Loucy (cell line): Measurements from ENCODE around the gene RBM48.
A peak's percentile ranks its signal among the peaks of the same experiment; 100 is the strongest.

Source experiments
- H2AFZ ChIP-seq: fragments of 200-600 bp; sonication (generic); 2 replicates; pipeline ENCODE4 v1.6.0; 2016; ENCODE audit warnings: antibody characterized with exemption, mild to moderate bottlenecking, low read length, moderate library complexity
- H3F3A ChIP-seq: fragments of 200-600 bp; 2 replicates; pipeline ENCODE4 v1.6.0; 2016; ENCODE audit warnings: antibody characterized with exemption, low read depth, mild to moderate bottlenecking
- H3K27me3 ChIP-seq: fragments of 200-600 bp; sonication (generic); 2 replicates; pipeline ENCODE4 v1.6.1; 2014; ENCODE audit warnings: low read length, mild to moderate bottlenecking; ENCODE audit not compliant: insufficient read depth, poor library complexity, severe bottlenecking
- H3K36me3 ChIP-seq: fragments of 200-600 bp; sonication (generic); 2 replicates; pipeline ENCODE4 v1.6.1; 2016; ENCODE audit warnings: low read length; ENCODE audit not compliant: insufficient read depth
- H3K4me1 ChIP-seq: fragments of 200-600 bp; sonication (generic); 2 replicates; pipeline ENCODE4 v1.5.1; 2014; ENCODE audit warnings: low read length, mild to moderate bottlenecking; ENCODE audit not compliant: insufficient read depth, poor library complexity, severe bottlenecking
- H3K4me2 ChIP-seq: fragments of 200-600 bp; sonication (generic); 2 replicates; pipeline ENCODE4 v1.6.0; 2014; ENCODE audit warnings: antibody characterized with exemption, low read length, low read depth, mild to moderate bottlenecking; ENCODE audit not compliant: poor library complexity, severe bottlenecking
- H3K4me3 ChIP-seq: fragments of 200-600 bp; sonication (generic); 2 replicates; pipeline ENCODE4 v1.5.1; 2014; ENCODE audit warnings: low read length, mild to moderate bottlenecking, mixed read lengths; ENCODE audit not compliant: poor library complexity, severe bottlenecking
- H3K79me2 ChIP-seq: fragments of 200-600 bp; sonication (generic); 2 replicates; pipeline ENCODE4 v1.6.1; 2014; ENCODE audit warnings: low read length; ENCODE audit not compliant: insufficient read depth
- H3K9ac ChIP-seq: fragments of 200-600 bp; sonication (generic); 2 replicates; pipeline ENCODE4 v1.6.0; 2014; ENCODE audit warnings: mild to moderate bottlenecking, low read depth, low read length, moderate library complexity; ENCODE audit not compliant: poor library complexity, severe bottlenecking
- H3K9me2 ChIP-seq: fragments of 200-600 bp; sonication (generic); replicated peaks from 2 replicates; pipeline ENCODE4 v1.6.1; 2016; ENCODE audit warnings: low read depth, low read length, mixed read lengths
- H3K9me3 ChIP-seq: fragments of 200-600 bp; sonication (generic); 2 replicates; pipeline ENCODE4 v1.6.1; 2014; ENCODE audit warnings: mild to moderate bottlenecking, antibody characterized with exemption, low read length, low read depth; ENCODE audit not compliant: insufficient read depth
- H4K20me1 ChIP-seq: fragments of 200-600 bp; sonication (generic); 2 replicates; pipeline ENCODE4 v1.6.0; 2014; ENCODE audit warnings: antibody characterized with exemption, low read length, mild to moderate bottlenecking; ENCODE audit not compliant: insufficient read depth, poor library complexity, severe bottlenecking
- CTCF ChIP-seq: fragments of 200-600 bp; sonication (generic); conservative IDR thresholded peaks from 2 replicates; pipeline ENCODE4 v1.5.1; 2014; ENCODE audit warnings: mild to moderate bottlenecking, antibody characterized with exemption, low read length
- EZH2phosphoT487 ChIP-seq: fragments of 200-600 bp; IDR thresholded peaks from 2 replicates; pipeline ENCODE4 v1.6.1; 2018; ENCODE audit warnings: antibody characterized with exemption, mild to moderate bottlenecking, moderate library complexity, borderline replicate concordance

RBM48 gene

DNA sequence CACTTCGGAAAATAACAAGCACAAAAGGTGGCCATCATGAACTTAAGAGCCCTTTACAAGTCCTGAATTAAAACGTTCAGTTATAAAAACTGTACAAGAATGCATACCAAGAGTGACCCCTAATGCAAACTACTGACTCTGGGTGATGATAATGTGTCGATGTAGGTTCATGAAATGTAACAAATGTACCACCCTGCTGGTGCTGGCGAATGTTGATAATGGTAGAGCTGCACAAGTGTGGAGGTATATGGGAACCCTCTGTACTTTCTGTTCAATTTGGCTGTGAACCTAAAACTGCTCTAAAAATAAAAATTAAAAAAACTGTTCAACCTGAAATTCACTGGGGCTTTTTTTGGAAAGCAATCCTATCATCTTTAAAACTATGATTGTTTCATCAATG is 58.2 kb downstream of the RBM48 start:
- Histone ChIP-seq H3K9me2 (no peaks in the 10 kb centered on the region), H3K27me3 (no peaks in the 10 kb centered on the region), H3K36me3 (no peaks in the 10 kb centered on the region), H3K4me1 (peaks cover 54% of the 10 kb centered on the region), H3K79me2 (peaks cover 83% of the 10 kb centered on the region), H2AFZ (no peak overlapping the region), H3K4me3 (peak overlapping the region; percentile 97), H3K4me2 (peak overlapping the region; percentile 98), H3K9me3 (0 out of 2 replicates have a peak, but pooled peaks cover 5% of the 10 kb centered on the region), H4K20me1 (peaks cover 67% of the 10 kb centered on the region), H3K9ac (peak overlapping the region; percentile 53), H3F3A (no peaks in the 10 kb centered on the region)
- no peak for TF ChIP-seq CTCF
- no peak for TF ChIP-seq EZH2phosphoT487
